PC-9 (cell line): Measurements from ENCODE around the gene SPINK5. TPM values are rescaled to one million over a fixed set of nuclear protein-coding genes. Genes with fewer than 3 reads are reported as not detected.

Source experiments
- BruUV-seq: library from RNA; stranded (reverse); fragments of 400-500 nt; replicated peaks from 2 replicates; lab custom pipeline; 2021; lab: Mats Ljungman, UMichigan
- CTCF ChIA-PET: fragments of 300-600 bp; sonication (Branson Sonifier 250); formaldehyde crosslinking; loops from one replicate; lab custom pipeline; 2022; ENCODE audit warnings: antibody characterized with exemption; lab: Charles Lee
- POLR2A ChIA-PET: fragments of 300-600 bp; sonication (Branson Sonifier 250); formaldehyde crosslinking; loops from one replicate; lab custom pipeline; 2022; ENCODE audit warnings: antibody characterized with exemption; ENCODE audit not compliant: unreplicated experiment; lab: Charles Lee
- DNase-seq, 2 experiments: peaks; one replicate each; pipeline versions ENCODE4 v3.0.0 to v3.0.0-alpha.2; 2015 to 2022; ENCODE audit warnings: mixed read lengths in 1 of 2
- H2AFZ ChIP-seq: fragments of 200-600 bp; sonication (generic); 2 replicates; pipeline ENCODE4 v1.8.1; 2017; ENCODE audit warnings: antibody characterized with exemption
- H3F3A ChIP-seq: fragments of 200-600 bp; sonication (generic); 2 replicates; pipeline ENCODE4 v1.8.1; 2017; ENCODE audit warnings: antibody characterized with exemption, mild to moderate bottlenecking, low read depth; ENCODE audit not compliant: insufficient read depth
- H3K27ac ChIP-seq: fragments of 200-600 bp; sonication (generic); 2 replicates; pipeline ENCODE4 v1.6.1; 2016; ENCODE audit warnings: mixed run types
- H3K27me3 ChIP-seq: fragments of 200-600 bp; sonication (generic); 2 replicates; pipeline ENCODE4 v1.6.1; 2016; ENCODE audit warnings: low read depth, mixed run types; ENCODE audit not compliant: insufficient read depth
- H3K36me3 ChIP-seq: fragments of 200-600 bp; sonication (generic); 2 replicates; pipeline ENCODE4 v1.6.1; 2016; ENCODE audit warnings: low read depth, mixed run types
- H3K4me1 ChIP-seq: fragments of 200-600 bp; sonication (generic); replicated peaks from 2 replicates; pipeline ENCODE4 v1.6.1; 2016; ENCODE audit warnings: mixed run types; ENCODE audit not compliant: insufficient read depth
- H3K4me2 ChIP-seq: fragments of 200-600 bp; sonication (generic); 2 replicates; pipeline ENCODE4 v1.6.1; 2017; ENCODE audit warnings: mixed run types
- H3K4me3 ChIP-seq: fragments of 200-600 bp; sonication (generic); 2 replicates; pipeline ENCODE4 v1.6.1; 2016; ENCODE audit warnings: mixed run types
- H3K79me2 ChIP-seq: fragments of 200-600 bp; sonication (generic); 2 replicates; pipeline ENCODE4 v1.6.1; 2017; ENCODE audit warnings: low read depth, mixed run types
- H3K9me2 ChIP-seq: fragments of 200-600 bp; sonication (generic); 2 replicates; pipeline ENCODE4 v1.8.1; 2017; ENCODE audit warnings: mild to moderate bottlenecking; ENCODE audit not compliant: insufficient read depth
- H3K9me3 ChIP-seq: fragments of 200-600 bp; sonication (generic); 2 replicates; pipeline ENCODE4 v1.8.1; 2016; ENCODE audit warnings: low read depth; ENCODE audit not compliant: insufficient read depth
- H4K20me1 ChIP-seq: fragments of 200-600 bp; sonication (generic); 2 replicates; pipeline ENCODE4 v1.8.1; 2017; ENCODE audit not compliant: insufficient read depth
- EZH2 ChIP-seq: fragments of 200-600 bp; sonication (generic); IDR thresholded peaks from 2 replicates; pipeline ENCODE4 v1.8.0; 2017; ENCODE audit warnings: antibody characterized with exemption, low read depth
- intact Hi-C: fragments of 100-400 bp; cut with micrococcal nuclease; formaldehyde crosslinking; loops from one replicate; pipeline ENCODE4 v1.10.0; 2022; ENCODE audit not compliant: unreplicated experiment
- total RNA-seq: library from RNA; stranded (reverse); gene quantifications from 2 replicates; pipeline ENCODE4 v1.2.3, GENCODE V29; 2021
- TF ChIP-seq, protein P1 (sequence below): fragments of 200-600 bp; sonication (generic); conservative IDR thresholded peaks from 2 replicates; pipeline ENCODE4 v1.6.1; 2017; ENCODE audit warnings: mixed run types, antibody characterized with exemption, mild to moderate bottlenecking, moderate library complexity

The SPINK5 gene
- total RNA-seq, 1 experiment from 2014 or later, result not detected

DNA sequence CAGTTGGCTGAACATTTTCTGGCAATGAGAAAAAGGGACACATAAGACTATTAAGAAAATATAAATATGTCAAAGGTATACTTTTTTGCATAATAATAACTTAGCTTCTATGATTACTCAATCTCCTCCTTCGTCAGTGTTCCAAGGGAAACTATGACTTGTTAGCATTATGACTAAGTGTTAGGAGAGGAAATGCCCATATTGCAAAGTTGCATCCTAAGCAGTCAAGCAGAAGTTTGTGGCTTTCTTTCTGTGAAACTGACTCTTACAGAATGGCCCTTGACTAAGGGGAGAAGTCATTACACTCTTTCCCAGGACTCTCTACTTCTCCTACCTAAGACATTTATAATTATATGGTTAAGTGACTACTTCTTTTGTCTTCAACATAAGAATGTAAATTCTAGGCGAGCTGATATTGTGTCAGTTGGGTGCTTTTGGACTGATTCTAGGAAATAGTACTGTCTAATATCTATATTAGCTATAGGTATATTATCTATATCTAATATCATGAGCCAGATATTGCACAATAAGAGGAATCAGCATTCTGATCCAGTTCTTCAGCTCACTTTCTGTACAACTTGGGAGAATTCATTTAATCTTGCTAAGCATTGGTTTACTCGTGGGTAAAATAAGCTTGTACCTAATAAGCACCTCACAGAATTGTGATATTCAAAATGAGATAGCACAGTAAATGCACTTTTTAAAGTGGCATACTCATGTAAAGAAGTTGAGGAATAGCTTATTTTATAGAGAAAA is 122.6 kb downstream of the SPINK5 start:
- no peak for TF ChIP-seq EZH2
- TF ChIP-seq, protein P1, sequence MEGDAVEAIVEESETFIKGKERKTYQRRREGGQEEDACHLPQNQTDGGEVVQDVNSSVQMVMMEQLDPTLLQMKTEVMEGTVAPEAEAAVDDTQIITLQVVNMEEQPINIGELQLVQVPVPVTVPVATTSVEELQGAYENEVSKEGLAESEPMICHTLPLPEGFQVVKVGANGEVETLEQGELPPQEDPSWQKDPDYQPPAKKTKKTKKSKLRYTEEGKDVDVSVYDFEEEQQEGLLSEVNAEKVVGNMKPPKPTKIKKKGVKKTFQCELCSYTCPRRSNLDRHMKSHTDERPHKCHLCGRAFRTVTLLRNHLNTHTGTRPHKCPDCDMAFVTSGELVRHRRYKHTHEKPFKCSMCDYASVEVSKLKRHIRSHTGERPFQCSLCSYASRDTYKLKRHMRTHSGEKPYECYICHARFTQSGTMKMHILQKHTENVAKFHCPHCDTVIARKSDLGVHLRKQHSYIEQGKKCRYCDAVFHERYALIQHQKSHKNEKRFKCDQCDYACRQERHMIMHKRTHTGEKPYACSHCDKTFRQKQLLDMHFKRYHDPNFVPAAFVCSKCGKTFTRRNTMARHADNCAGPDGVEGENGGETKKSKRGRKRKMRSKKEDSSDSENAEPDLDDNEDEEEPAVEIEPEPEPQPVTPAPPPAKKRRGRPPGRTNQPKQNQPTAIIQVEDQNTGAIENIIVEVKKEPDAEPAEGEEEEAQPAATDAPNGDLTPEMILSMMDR, result no peak
- Histone ChIP-seq H2AFZ (0 out of 2 replicates have a peak overlapping the region, but pooled peaks have one; percentile 28), H3K27ac (peak overlapping the region; percentile 69), H3K27me3 (no peaks in the 10 kb centered on the region), H3K4me1 (peaks cover 18% of the 10 kb centered on the region; the same call in 1 of the 2 replicates), H3F3A (no peaks in the 10 kb centered on the region; the same call in 1 of the 2 replicates), H3K4me3 (no peak overlapping the region), H3K9me3 (peaks cover 6% of the 10 kb centered on the region; the same call in 1 of the 2 replicates), H3K79me2 (no peaks in the 10 kb centered on the region), H3K9me2 (no peaks in the 10 kb centered on the region; the same call in 1 of the 2 replicates), H3K36me3 (peaks cover 4% of the 10 kb centered on the region; the same call in 1 of the 2 replicates), H4K20me1 (no peaks in the 10 kb centered on the region), H3K4me2 (peak overlapping the region; percentile 13)
- ChIA-PET POLR2A (interaction anchor here (0.6 kb wide), 2 partner anchors 188 to 546 kb away, joined by 4 to 5 read pairs; no protein-coding TSS in a partner anchor), CTCF (interaction anchor here (0.9 kb wide), 1 partner anchor 933 kb away, joined by 3 read pairs; no protein-coding TSS in a partner anchor)
- intact Hi-C loops, result loop anchor here (10.0 kb wide), 2 partner anchors 848 to 1078 kb away; no protein-coding TSS in a partner anchor
- no TSS peak for BruUV-seq
- DNase-seq, result peak in 1 of 2 experiments; percentile 75

Other genes with a start within 250 kb of the SPINK5 start
- not detected in 2 replicates for gene SPINK1, start 232.3 kb upstream of the SPINK5 start, total RNA-seq
- not detected in 2 replicates for gene SCGB3A2, start 185.3 kb upstream of the SPINK5 start, total RNA-seq
- 1.0 TPM in 1 of 2 replicates, not detected in the other for gene C5orf46, start 157.4 kb upstream of the SPINK5 start, total RNA-seq
- gene SPINK14, start 104.6 kb downstream of the SPINK5 start, total RNA-seq, result not detected in 2 replicates
- not detected in 2 replicates for gene SPINK6, start 139.1 kb downstream of the SPINK5 start, total RNA-seq
- gene MARCOL, start 174.5 kb downstream of the SPINK5 start, total RNA-seq, result not detected in 2 replicates
- not detected in 2 replicates for gene SPINK13, start 204.8 kb downstream of the SPINK5 start, total RNA-seq
- gene SPINK7, start 248.4 kb downstream of the SPINK5 start, total RNA-seq, result not detected in 2 replicates